SIG-M5 treated with dmso at 0.1 percent for 504 hours (cell line): Measurements from ENCODE around the gene SLC6A1.
"Not testable (repeated sequence)": the region's sequence is repeated elsewhere in the genome, so short reads cannot be mapped to it uniquely, and the experiment has no call there.

Experiments
- DNase-seq: peaks from one replicate; lab custom pipeline; 2025; ENCODE audit not compliant: unreplicated experiment; lab: John Stamatoyannopoulos, UW

The SLC6A1 gene

GRCh38 chr3:11057655-11058054 is 65.1 kb downstream of the SLC6A1 start:
- no peak for DNase-seq

- DNase-seq = peak; percentile 76
These were observed 66.7 kb downstream of the SLC6A1 start for GRCh38 chr3:11059090-11059798.

GRCh38 chr3:11059799-11060115 is 67.2 kb downstream of the SLC6A1 start:
- DNase-seq = no peak

- peak; percentile 43 for DNase-seq
These were observed 68.1 kb downstream of the SLC6A1 start for GRCh38 chr3:11060500-11061251.

- not testable (repeated sequence) for DNase-seq
These were observed 68.8 kb downstream of the SLC6A1 start for GRCh38 chr3:11061268-11061871.

GRCh38 chr3:11062704-11063103 is 70.2 kb downstream of the SLC6A1 start:
- no peak for DNase-seq

GRCh38 chr3:11071096-11071755 is 78.7 kb downstream of the SLC6A1 start:
- DNase-seq = no peak

GRCh38 chr3:11072631-11073030 is 80.1 kb downstream of the SLC6A1 start:
- DNase-seq = peak; percentile 75

- DNase-seq = peak; percentile 21
These were observed 81.5 kb downstream of the SLC6A1 start for GRCh38 chr3:11074011-11074410.

- DNase-seq = no peak
These were observed 81.9 kb downstream of the SLC6A1 start for GRCh38 chr3:11074451-11074850.

GRCh38 chr3:11075122-11075521 is 82.6 kb downstream of the SLC6A1 start:
- not testable (repeated sequence) for DNase-seq

GRCh38 chr3:11076711-11077110 is 84.2 kb downstream of the SLC6A1 start:
- DNase-seq = no peak

GRCh38 chr3:11077466-11077865 is 84.9 kb downstream of the SLC6A1 start:
- peak; percentile 95 for DNase-seq

GRCh38 chr3:11078826-11079515 is 86.4 kb downstream of the SLC6A1 start:
- DNase-seq = peak; percentile 94

GRCh38 chr3:11080492-11080891 is 87.9 kb downstream of the SLC6A1 start:
- no peak for DNase-seq

GRCh38 chr3:11084098-11084497 is 91.5 kb downstream of the SLC6A1 start:
- DNase-seq = no peak

- DNase-seq = no peak
These were observed 92.1 kb downstream of the SLC6A1 start for GRCh38 chr3:11084677-11085076.

- no peak for DNase-seq
These were observed 92.7 kb downstream of the SLC6A1 start for GRCh38 chr3:11085093-11085840.

GRCh38 chr3:11086856-11087255 is 94.3 kb downstream of the SLC6A1 start:
- no peak for DNase-seq

- no peak for DNase-seq
These were observed 95.5 kb downstream of the SLC6A1 start for GRCh38 chr3:11088066-11088465.
